Stimulated activated CD4-positive, alpha-beta T cell treated with anti-CD3 and anti-CD28 coated beads, Interleukin-4, amount 100 ng/mL, for 24 hours (primary cell): Measurements from ENCODE around the gene C6orf89.

Experiments
- DNase-seq: peaks from one replicate; pipeline ENCODE4 v3.0.0-alpha.2; 2020

C6orf89 gene

GRCh38 chr6:36970892-36971842, 85.4 kb downstream of the C6orf89 start:
- no peak for DNase-seq

- DNase-seq = no peak
These were observed 86.3 kb downstream of the C6orf89 start for GRCh38 chr6:36971921-36972673.

DNA sequence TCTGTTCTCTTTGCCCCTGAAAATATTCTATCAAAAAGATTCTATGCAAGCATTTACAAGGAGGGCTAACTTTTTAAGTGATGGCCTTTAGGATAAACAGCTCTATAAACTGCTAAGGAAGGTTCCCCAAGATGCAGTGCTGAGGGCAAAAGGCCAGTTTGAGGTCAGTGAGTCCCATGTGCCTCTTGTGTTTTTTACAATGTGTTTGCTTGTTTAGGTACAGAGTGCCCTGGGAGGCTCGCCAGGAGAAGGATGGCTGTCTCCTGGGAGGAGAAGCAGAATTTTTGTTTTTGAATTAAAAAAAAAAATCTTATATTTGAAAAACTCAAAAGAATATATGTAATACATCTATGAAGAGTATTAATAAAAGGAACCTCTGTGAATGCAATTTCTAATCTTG, 87.4 kb downstream of the C6orf89 start:
- DNase-seq = no peak

GRCh38 chr6:36973647-36974046, 87.9 kb downstream of the C6orf89 start:
- no peak for DNase-seq

DNA sequence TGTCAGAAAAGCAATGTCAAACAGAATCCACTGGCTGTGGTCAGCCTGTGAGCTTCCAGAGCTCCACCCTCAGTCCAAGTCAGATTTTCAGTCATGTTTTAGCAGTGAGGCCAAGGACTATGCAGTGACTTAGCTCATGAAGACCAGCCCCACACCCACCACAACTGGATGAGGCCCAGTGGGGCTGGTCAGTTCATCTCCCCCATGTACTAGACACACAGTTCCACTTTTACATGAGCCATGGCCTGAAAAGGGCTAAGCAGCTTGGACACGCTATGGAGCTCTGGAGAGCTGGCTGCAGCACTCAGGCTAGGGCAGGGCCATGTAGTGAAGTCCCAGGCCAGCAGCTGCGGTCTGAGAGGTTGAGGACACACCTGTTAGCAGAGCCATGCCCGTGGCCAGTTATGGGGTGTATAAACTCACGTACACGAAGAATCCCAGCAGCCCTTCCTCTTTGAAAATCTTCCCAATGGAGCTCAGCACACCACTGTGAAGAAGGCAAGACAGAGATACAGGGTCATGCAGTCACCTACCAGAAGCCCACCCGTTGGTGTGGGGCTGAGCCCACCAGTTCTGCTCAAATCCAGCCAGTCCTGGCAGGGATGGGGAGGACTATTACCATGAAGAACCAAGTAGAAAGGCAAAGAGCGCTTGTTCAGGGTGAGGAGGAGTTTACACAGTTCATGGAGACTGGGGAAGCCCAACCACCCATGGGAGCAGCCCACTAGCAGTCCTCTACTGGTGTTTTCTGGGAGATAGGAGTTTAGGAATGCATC, 89.7 kb downstream of the C6orf89 start:
- DNase-seq = no peak

GRCh38 chr6:36976007-36976264, 90.2 kb downstream of the C6orf89 start:
- DNase-seq = no peak

- DNase-seq = no peak
These were observed 90.8 kb downstream of the C6orf89 start for GRCh38 chr6:36976509-36976908.

GRCh38 chr6:36976931-36977330, 91.2 kb downstream of the C6orf89 start:
- DNase-seq = no peak

GRCh38 chr6:36977470-36977941, 91.8 kb downstream of the C6orf89 start:
- no peak for DNase-seq
